KBM-7 (cell line): Measurements from ENCODE around the gene DEPDC5.

Source experiments
- DNase-seq: peaks from one replicate; pipeline ENCODE4 v3.0.0-alpha.2; 2015
- in situ Hi-C: fragments of 300-500 bp; cut with MboI; formaldehyde crosslinking; loops from 2 replicates; pipeline ENCODE4 v1.14.3; 2020; ENCODE audit warnings: low sequenced_read_pairs, low pct_unique_long_range_greater_than_20kb, mixed read lengths

DEPDC5 gene

GRCh38 chr22:31841078-31841827 is 87.4 kb downstream of the DEPDC5 start:
- DNase-seq = no peak
- in situ Hi-C loops = no loop called here

GRCh38 chr22:31843526-31843925 is 89.7 kb downstream of the DEPDC5 start:
- DNase-seq = no peak
- in situ Hi-C loops = no loop called here

- no peak for DNase-seq
- in situ Hi-C loops = no loop called here
These were observed 91.1 kb downstream of the DEPDC5 start for GRCh38 chr22:31844941-31845340.

- in situ Hi-C loops = no loop called here
These were observed 92.6 kb downstream of the DEPDC5 start for GRCh38 chr22:31846161-31847115.

GRCh38 chr22:31848411-31848810 is 94.6 kb downstream of the DEPDC5 start:
- no peak for DNase-seq
- in situ Hi-C loops = no loop called here

More at GRCh38 chr22:31846161-31847115, 92.6 kb downstream of the DEPDC5 start:
- DNase-seq = peak; percentile 12

- no peak for DNase-seq
- in situ Hi-C loops = no loop called here
These were observed 96.3 kb downstream of the DEPDC5 start for GRCh38 chr22:31850135-31850534.

GRCh38 chr22:31852691-31853421 is 99.0 kb downstream of the DEPDC5 start:
- no peak for DNase-seq
- in situ Hi-C loops = no loop called here

- no peak for DNase-seq
- in situ Hi-C loops = no loop called here
These were observed 100.1 kb downstream of the DEPDC5 start for GRCh38 chr22:31853736-31854495.

- DNase-seq = no peak
- in situ Hi-C loops = no loop called here
These were observed 103.4 kb downstream of the DEPDC5 start for GRCh38 chr22:31857247-31857646.

- in situ Hi-C loops = no loop called here
These were observed 107.5 kb downstream of the DEPDC5 start for GRCh38 chr22:31861226-31861840.

GRCh38 chr22:31866918-31867317 is 113.1 kb downstream of the DEPDC5 start:
- DNase-seq = no peak
- in situ Hi-C loops = no loop called here

More at GRCh38 chr22:31861226-31861840, 107.5 kb downstream of the DEPDC5 start:
- no peak for DNase-seq

- in situ Hi-C loops = no loop called here
These were observed 113.8 kb downstream of the DEPDC5 start for GRCh38 chr22:31867386-31868153.

GRCh38 chr22:31869739-31870138 is 115.9 kb downstream of the DEPDC5 start:
- in situ Hi-C loops = no loop called here
- DNase-seq = no peak

More at GRCh38 chr22:31867386-31868153, 113.8 kb downstream of the DEPDC5 start:
- no peak for DNase-seq

GRCh38 chr22:31870890-31871289 is 117.1 kb downstream of the DEPDC5 start:
- no peak for DNase-seq
- in situ Hi-C loops = no loop called here

- in situ Hi-C loops = no loop called here
- DNase-seq = peak; percentile 39
These were observed 117.7 kb downstream of the DEPDC5 start for GRCh38 chr22:31871480-31871879.

- in situ Hi-C loops = no loop called here
- peak; percentile 8 for DNase-seq
These were observed 118.4 kb downstream of the DEPDC5 start for GRCh38 chr22:31872209-31872608.

- in situ Hi-C loops = no loop called here
These were observed 121.0 kb downstream of the DEPDC5 start for GRCh38 chr22:31874821-31875220.

More at GRCh38 chr22:31874821-31875220, 121.0 kb downstream of the DEPDC5 start:
- DNase-seq = no peak
